Erythroblast (primary cell): Measurements from ENCODE around the gene ANKMY1.
A peak's percentile ranks its signal among the peaks of the same experiment; 100 is the strongest.

Experiments used
- DNase-seq, 2 experiments: peaks; one replicate each; lab custom pipeline; 2025; lab: John Stamatoyannopoulos, UW
- GATA1 ChIP-seq: IDR thresholded peaks from 2 replicates; pipeline ENCODE4 v1.6.1; 2011; ENCODE audit warnings: low read depth, mild to moderate bottlenecking, control low read depth, low read length, moderate library complexity
- POLR2A ChIP-seq: IDR thresholded peaks from 2 replicates; pipeline ENCODE4 v1.6.1; 2011; ENCODE audit warnings: mild to moderate bottlenecking, low read length

ANKMY1 gene

GRCh38 chr2:240557808-240558207, at the start of gene ANKMY1:
TSS of gene ANKMY1 (minus strand) at chr2:240557988. CDS start at chr2:240557335, 653 bp downstream.
- peak; percentile 86 to 89 for DNase-seq
- TF ChIP-seq POLR2A (peak; percentile 14), GATA1 (no peak)

- no peak for TF ChIP-seq GATA1
- no peak for DNase-seq
Observed at GRCh38 chr2:240605867-240606743, 48.3 kb upstream of the ANKMY1 start.

- TF ChIP-seq POLR2A (no peak), GATA1 (no peak)
- no peak for DNase-seq
Observed at GRCh38 chr2:240604939-240605716, 47.3 kb upstream of the ANKMY1 start.

- TF ChIP-seq POLR2A (no peak), GATA1 (no peak)
- DNase-seq, result peak; percentile 58 to 65
Observed at GRCh38 chr2:240604291-240604938, 46.6 kb upstream of the ANKMY1 start.

- no peak for DNase-seq
- TF ChIP-seq POLR2A (no peak), GATA1 (no peak)
Observed at GRCh38 chr2:240603846-240604245, 46.1 kb upstream of the ANKMY1 start.

GRCh38 chr2:240603081-240603835, 45.5 kb upstream of the ANKMY1 start:
- no peak for DNase-seq
- TF ChIP-seq GATA1 (no peak), POLR2A (no peak)

GRCh38 chr2:240602266-240603050, 44.7 kb upstream of the ANKMY1 start:
- TF ChIP-seq POLR2A, result no peak
- TF ChIP-seq GATA1, result no peak
- no peak for DNase-seq

GRCh38 chr2:240601831-240602160, 44.0 kb upstream of the ANKMY1 start:
- no peak for DNase-seq
- TF ChIP-seq POLR2A (no peak), GATA1 (no peak)

- DNase-seq, result no peak
- TF ChIP-seq GATA1 (no peak), POLR2A (no peak)
Observed at GRCh38 chr2:240601061-240601830, 43.5 kb upstream of the ANKMY1 start.

GRCh38 chr2:240600451-240600961, 42.7 kb upstream of the ANKMY1 start:
- TF ChIP-seq GATA1, result no peak
- no peak for TF ChIP-seq POLR2A

GRCh38 chr2:240599141-240599583, 41.4 kb upstream of the ANKMY1 start:
- TF ChIP-seq POLR2A (no peak), GATA1 (no peak)
- DNase-seq, result no peak

More at GRCh38 chr2:240600451-240600961, 42.7 kb upstream of the ANKMY1 start:
- DNase-seq, result no peak

GRCh38 chr2:240598311-240598911, 40.6 kb upstream of the ANKMY1 start:
- TF ChIP-seq GATA1 (no peak), POLR2A (no peak)

More at GRCh38 chr2:240598311-240598911, 40.6 kb upstream of the ANKMY1 start:
- no peak for DNase-seq
